Activated CD4-positive, alpha-beta T cell treated with anti-CD3 and anti-CD28 coated beads, Interleukin-2, amount 10 ng/mL, durations not matched to agents 24 days and 14 days (primary cell): ENCODE data around the gene KIAA1328. TPM values are rescaled to one million over a fixed set of nuclear protein-coding genes. Genes with fewer than 3 reads are reported as not detected.
A peak's percentile ranks its signal among the peaks of the same experiment; 100 is the strongest.

Source experiments
- DNase-seq: peaks from one replicate; pipeline ENCODE4 v3.0.0; 2022
- H3K27ac Mint-ChIP-seq: one replicate; pipeline ENCODE4 v1.8.0; 2022; ENCODE audit warnings: mild to moderate bottlenecking, mixed read lengths
- H3K27me3 Mint-ChIP-seq: one replicate; pipeline ENCODE4 v1.8.0; 2022; ENCODE audit warnings: mixed read lengths
- H3K36me3 Mint-ChIP-seq: one replicate; pipeline ENCODE4 v1.8.0; 2022; ENCODE audit warnings: low read depth, mild to moderate bottlenecking, mixed read lengths
- H3K4me1 Mint-ChIP-seq: one replicate; pipeline ENCODE4 v1.8.0; 2021; ENCODE audit warnings: mixed read lengths
- H3K4me3 Mint-ChIP-seq: one replicate; pipeline ENCODE4 v1.8.0; 2022; ENCODE audit warnings: mild to moderate bottlenecking, moderate library complexity, mixed read lengths
- H3K9me3 Mint-ChIP-seq: one replicate; pipeline ENCODE4 v1.8.0; 2021; ENCODE audit warnings: mixed read lengths
- intact Hi-C: fragments of 100-400 bp; cut with micrococcal nuclease; formaldehyde crosslinking; loops from one replicate; pipeline ENCODE4 v1.15.1; 2023
- total RNA-seq: library from RNA; stranded (reverse); gene quantifications from 2 replicates; pipeline ENCODE4 v1.2.3, GENCODE V29; 2022

KIAA1328 gene
- total RNA-seq, 1 donor from 2014 or later = 7.3 TPM

DNA sequence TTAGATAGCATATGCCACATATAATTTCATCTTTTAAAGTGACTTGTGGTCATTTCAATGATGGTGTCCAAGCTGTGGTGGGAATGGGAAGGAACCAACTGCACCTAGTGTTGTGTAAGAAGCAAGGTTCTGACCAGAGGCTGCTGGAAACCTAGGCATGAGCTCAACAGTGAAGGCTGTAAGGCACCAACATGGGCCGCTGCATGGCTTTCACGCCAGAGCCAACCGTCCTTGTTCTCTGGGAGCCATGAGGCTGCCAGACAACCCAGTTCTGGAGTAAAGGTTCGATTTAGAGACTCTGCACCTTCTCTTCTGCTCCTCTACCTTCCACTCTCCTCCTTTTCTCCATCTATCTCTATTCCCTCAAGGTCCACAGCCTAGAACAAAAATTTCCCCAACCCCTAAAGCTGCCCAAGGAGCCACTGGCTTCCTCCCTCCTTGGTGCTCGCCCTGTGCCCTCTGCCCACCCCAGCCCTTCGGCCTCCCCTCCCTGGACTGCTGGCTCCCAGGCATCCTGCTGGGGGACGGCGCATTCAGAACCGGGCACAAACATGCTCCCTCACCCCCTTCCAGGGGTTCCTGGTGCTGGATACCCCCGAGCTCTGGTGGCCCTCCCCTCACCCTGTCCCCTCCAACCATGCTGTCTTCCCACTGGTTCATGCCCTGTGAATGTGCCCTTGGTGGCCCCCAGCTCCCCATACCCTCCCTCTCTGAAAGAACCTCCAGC is 431.6 kb downstream of the KIAA1328 start:
- Mint-ChIP-seq H3K9me3 (peaks cover 3% of the 10 kb centered on the region), H3K4me1 (no peaks in the 10 kb centered on the region), H3K27me3 (peaks cover 3% of the 10 kb centered on the region), H3K36me3 (no peaks in the 10 kb centered on the region), H3K4me3 (no peak overlapping the region), H3K27ac (no peak overlapping the region)
- no peak for DNase-seq
- intact Hi-C loops = no loop called here

DNA sequence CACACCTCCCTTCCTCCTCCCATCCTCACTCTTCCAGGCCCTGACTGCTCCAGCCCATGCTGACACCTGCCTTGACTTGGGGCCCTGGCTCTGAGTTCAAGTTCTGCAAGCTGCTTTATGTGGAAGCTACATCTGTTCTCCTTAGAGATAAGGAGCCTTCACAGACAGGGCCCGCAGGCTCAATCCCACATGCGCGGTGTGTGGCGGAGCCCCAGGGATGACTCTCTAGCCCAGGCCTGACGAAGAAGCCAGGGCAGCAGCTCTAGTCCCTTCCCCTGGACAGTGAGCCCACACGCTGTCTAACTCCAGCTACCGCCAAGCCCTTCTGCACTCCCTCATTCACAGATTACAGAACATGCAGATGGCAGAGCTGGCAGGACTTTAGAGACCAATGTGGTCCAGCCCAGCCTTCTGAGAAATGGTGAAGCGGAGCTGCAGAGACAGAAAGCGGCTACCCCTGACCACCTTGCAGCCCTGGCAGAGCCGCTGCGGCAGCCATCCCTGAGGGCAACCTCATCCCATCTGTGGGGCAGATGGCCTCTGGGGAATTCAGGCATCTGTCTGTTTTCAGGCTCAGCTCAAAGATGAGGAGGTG is 432.4 kb downstream of the KIAA1328 start:
- no peaks in the 10 kb centered on the region for H3K36me3 Mint-ChIP-seq
- H3K27me3 Mint-ChIP-seq = no peaks in the 10 kb centered on the region
- H3K4me1 Mint-ChIP-seq = no peaks in the 10 kb centered on the region
- no peak overlapping the region for H3K27ac Mint-ChIP-seq
- intact Hi-C loops = no loop called here
- H3K9me3 Mint-ChIP-seq = peaks cover 3% of the 10 kb centered on the region
- DNase-seq = no peak
- no peak overlapping the region for H3K4me3 Mint-ChIP-seq

DNA sequence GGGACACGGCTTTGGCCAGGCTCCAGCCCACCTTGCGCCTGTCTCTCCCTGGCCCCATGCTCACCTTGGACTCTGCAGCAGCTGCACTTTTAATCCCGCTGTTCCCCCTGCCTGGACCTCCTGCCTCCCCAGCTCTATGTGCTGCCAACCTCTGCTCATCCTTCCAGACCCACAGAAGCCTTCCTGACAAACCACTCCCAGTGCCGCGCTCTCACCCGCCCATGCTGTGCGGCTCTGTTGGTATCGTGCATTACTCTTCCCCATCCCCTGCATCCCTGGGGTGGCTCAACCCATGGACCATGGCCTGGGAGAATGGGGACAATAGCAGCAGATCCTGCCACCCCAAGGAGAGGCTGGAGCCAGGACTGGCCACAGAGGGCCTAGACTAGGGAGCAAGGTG is 433.1 kb downstream of the KIAA1328 start:
- Mint-ChIP-seq H3K9me3 (peaks cover 3% of the 10 kb centered on the region), H3K27ac (no peak overlapping the region), H3K4me1 (no peaks in the 10 kb centered on the region), H3K36me3 (no peaks in the 10 kb centered on the region), H3K27me3 (no peaks in the 10 kb centered on the region), H3K4me3 (no peak overlapping the region)
- DNase-seq = no peak
- intact Hi-C loops = no loop called here

DNA sequence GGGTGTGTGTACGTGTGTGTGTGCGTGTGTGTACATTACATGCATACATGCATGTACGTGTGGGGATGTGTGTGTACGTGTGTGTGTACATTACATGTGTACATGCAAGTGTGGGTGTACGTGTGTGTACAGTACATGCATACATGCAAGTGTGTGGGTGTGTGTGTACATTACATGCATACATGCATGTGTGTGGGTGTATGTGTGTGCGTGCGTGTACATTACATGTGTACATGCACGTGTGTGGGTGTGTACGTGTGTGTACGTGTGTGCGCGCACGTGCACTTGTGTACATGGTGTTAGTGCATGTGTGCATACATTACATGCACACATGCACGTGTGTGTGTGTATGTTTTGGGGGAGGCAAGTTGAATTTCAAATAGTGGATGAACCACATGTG is 436.0 kb downstream of the KIAA1328 start:
- no peak for DNase-seq
- no peak overlapping the region for H3K27ac Mint-ChIP-seq
- no peaks in the 10 kb centered on the region for H3K4me1 Mint-ChIP-seq
- H3K36me3 Mint-ChIP-seq = no peaks in the 10 kb centered on the region
- intact Hi-C loops = no loop called here
- H3K9me3 Mint-ChIP-seq = peaks cover 3% of the 10 kb centered on the region
- H3K27me3 Mint-ChIP-seq = no peaks in the 10 kb centered on the region
- H3K4me3 Mint-ChIP-seq = no peak overlapping the region

DNA sequence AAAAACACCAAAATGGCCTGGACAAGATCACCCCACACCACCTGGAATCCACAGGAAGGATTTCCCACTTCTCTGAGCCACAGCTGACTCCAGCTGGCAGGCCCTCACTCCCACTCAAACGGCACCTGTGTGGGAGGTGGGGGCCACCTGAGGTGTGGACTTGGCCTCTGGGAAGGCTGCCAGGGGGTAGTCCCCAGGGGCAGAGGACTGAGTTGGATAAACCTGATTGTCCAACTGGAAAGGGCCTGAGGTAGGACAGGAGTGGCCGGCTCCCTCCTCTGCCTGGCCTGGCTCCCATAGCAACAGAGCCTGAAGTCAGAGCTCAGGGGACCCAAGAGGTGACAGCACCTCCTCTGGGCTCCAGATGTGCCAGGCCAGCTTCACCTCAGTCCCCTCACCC is 436.5 kb downstream of the KIAA1328 start:
- no peak for DNase-seq
- intact Hi-C loops = no loop called here
- H3K27me3 Mint-ChIP-seq = no peaks in the 10 kb centered on the region
- no peak overlapping the region for H3K4me3 Mint-ChIP-seq
- no peaks in the 10 kb centered on the region for H3K36me3 Mint-ChIP-seq
- no peak overlapping the region for H3K27ac Mint-ChIP-seq
- H3K9me3 Mint-ChIP-seq = peaks cover 3% of the 10 kb centered on the region
- no peaks in the 10 kb centered on the region for H3K4me1 Mint-ChIP-seq

DNA sequence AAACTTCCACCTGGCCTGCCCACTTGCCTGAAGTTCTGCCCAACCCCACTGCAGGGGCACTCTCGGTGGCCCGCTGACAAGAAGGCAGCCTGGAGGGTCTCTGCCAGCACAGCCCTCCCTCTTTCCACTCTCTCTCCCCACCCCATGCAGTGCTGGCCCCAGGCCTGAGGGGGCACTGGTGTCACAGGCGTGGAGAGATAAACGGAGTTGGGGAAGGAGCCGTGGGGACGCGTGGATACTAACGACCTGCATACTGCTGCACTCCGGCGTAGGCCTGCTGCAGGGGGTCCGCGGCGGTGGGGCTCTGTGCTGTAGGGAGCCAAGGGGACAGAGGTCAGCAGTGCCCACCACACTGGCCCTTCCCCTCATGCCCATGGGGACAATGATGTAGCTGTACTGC is 437.4 kb downstream of the KIAA1328 start:
- Mint-ChIP-seq H3K4me3 (no peak overlapping the region), H3K27me3 (no peaks in the 10 kb centered on the region), H3K36me3 (no peaks in the 10 kb centered on the region), H3K9me3 (peaks cover 3% of the 10 kb centered on the region), H3K4me1 (no peaks in the 10 kb centered on the region), H3K27ac (no peak overlapping the region)
- DNase-seq = no peak
- intact Hi-C loops = no loop called here

DNA sequence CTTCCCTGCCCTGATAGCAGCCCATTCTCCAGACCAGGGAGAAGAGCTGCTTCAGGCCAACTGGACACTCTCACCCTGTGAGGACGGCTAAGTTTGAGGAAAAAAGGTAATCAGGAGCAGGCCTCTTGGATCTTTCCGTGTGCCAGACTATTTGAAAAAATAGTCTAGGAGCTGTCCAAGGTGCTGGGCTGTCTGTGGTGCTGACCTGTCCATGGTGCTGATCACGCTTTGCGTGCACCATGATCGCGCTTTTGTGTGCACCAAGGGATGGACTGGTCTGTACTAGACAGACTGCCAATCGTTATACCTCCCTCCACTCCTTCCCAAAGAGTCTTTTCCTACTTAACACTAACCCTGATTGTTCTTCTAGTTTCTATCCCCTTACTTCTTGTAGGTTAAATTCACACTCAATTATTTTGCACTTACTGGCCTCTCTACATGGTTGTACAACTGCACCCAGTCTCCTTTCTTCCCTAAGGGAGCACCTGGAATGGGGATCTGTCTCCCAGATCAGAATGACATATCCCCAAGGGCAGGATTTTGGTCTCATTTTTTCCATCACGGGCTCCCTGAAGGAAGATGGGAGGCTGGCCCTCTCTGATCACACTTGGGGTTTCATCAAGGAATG is 441.2 kb downstream of the KIAA1328 start:
- H3K4me1 Mint-ChIP-seq = no peaks in the 10 kb centered on the region
- H3K27ac Mint-ChIP-seq = no peak overlapping the region
- no peak overlapping the region for H3K4me3 Mint-ChIP-seq
- H3K36me3 Mint-ChIP-seq = no peaks in the 10 kb centered on the region
- H3K27me3 Mint-ChIP-seq = peaks cover 4% of the 10 kb centered on the region
- H3K9me3 Mint-ChIP-seq = no peaks in the 10 kb centered on the region
- DNase-seq = peak; percentile 84
- intact Hi-C loops = no loop called here

DNA sequence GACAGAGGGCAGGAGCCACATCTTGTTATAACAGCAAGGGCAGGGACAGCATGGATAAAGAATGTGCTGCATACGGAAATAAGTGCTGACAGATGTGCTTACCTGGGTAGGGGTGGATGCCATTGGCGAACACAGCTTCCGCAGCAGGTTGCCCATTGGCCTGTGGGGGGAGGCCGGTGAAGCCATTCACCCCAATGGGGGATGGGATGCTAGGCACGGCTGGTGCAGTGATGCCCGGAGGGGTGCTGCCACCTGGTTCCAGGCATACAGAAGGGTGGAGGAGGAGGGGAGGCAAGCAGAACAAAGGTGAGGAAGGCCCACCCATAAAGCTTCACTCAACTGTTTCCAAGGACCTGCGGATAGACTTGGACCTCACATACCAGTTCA is 441.7 kb downstream of the KIAA1328 start:
- intact Hi-C loops = no loop called here
- no peak overlapping the region for H3K4me3 Mint-ChIP-seq
- no peaks in the 10 kb centered on the region for H3K4me1 Mint-ChIP-seq
- no peaks in the 10 kb centered on the region for H3K9me3 Mint-ChIP-seq
- H3K36me3 Mint-ChIP-seq = no peaks in the 10 kb centered on the region
- no peak overlapping the region for H3K27ac Mint-ChIP-seq
- peaks cover 8% of the 10 kb centered on the region for H3K27me3 Mint-ChIP-seq
- no peak for DNase-seq

DNA sequence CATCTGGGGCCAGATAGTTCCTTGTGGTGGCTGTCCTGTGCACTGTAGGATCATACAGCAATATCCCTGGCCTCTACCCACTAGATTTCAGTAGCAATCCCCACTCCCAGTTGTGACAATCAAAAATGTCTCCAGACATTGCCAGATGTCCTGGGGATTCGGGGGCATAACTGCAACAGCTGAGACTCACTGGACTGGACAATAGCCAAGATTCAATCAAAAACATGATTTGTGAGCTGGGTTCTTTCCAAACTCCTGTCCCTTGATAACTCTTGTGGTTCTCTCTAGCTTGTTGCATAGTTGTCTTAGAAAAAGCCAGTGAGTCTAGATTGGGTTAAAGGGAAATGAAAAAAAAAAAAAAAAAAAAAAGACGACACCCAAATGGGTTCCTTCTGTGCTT is 443.3 kb downstream of the KIAA1328 start:
- DNase-seq = no peak
- H3K4me3 Mint-ChIP-seq = no peak overlapping the region
- intact Hi-C loops = no loop called here
- no peaks in the 10 kb centered on the region for H3K9me3 Mint-ChIP-seq
- no peaks in the 10 kb centered on the region for H3K4me1 Mint-ChIP-seq
- no peaks in the 10 kb centered on the region for H3K36me3 Mint-ChIP-seq
- H3K27ac Mint-ChIP-seq = no peak overlapping the region
- peaks cover 12% of the 10 kb centered on the region for H3K27me3 Mint-ChIP-seq

DNA sequence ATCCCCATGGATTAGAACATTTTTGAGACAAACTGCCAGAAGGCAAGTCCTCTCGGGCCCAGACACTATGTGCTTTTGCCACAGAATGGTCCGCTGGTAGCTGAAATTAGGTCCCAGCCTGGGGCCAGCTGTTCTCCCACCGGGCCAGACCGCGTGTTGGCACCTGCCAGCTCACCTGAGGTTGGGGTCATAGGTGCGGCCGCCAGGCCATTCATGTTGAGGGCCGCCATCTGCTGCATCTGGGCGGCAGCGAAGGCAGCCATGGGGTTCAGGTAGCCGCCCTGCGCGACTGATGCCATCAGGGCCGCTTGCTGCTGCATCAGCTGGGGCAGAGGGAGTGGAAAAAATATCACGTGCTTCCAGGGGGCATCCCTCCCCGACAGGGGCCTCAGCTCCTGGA is 443.9 kb downstream of the KIAA1328 start:
- H3K4me1 Mint-ChIP-seq = no peaks in the 10 kb centered on the region
- intact Hi-C loops = no loop called here
- no peaks in the 10 kb centered on the region for H3K36me3 Mint-ChIP-seq
- peaks cover 12% of the 10 kb centered on the region for H3K27me3 Mint-ChIP-seq
- H3K27ac Mint-ChIP-seq = no peak overlapping the region
- DNase-seq = no peak
- H3K4me3 Mint-ChIP-seq = no peak overlapping the region
- H3K9me3 Mint-ChIP-seq = no peaks in the 10 kb centered on the region

DNA sequence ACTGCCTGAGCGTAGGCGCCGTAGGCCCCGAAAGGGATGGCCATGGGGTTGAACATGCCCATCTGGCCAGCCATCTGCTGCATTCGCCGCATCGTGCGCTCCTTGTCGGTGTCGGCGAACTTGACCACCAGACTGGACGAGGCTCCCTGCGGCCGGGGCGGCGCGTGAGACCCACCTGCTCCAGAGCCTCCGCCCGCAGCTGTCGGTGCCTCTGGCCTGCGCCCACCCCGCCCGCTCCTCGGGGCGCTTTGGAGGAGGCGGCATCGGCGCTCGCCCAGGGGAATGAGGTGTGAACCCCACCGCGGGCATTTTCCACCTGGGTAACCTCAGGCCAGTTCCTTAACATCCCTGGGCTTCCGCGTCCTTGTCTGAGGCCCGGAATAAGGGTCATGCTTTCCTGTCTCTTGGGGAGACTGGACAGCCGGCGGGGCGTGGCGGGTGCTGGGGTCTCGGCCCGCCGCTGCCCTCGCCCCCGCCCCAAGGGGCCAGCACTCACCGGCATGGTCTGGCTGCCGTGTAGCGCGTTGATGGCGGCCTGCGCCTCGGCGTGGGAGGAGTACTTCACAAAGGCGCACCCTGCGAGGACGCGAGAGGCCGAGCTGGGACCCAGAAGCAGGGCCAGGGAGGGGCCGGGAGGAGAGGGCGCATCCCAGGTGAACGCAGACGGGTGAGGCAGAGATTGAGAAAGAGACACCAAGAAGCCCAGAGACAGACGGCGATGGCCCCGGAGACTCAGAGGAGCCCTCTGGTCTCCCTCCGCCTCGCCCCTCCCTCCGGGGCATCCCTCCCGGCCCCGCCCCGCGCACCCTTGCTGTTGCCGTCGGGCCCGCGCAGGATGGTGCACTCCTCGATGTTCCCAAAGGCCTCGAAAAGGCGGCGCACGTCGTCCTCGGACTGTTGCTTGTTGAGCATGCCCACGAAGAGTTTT is 445.6 kb downstream of the KIAA1328 start:
- DNase-seq = no peak
- intact Hi-C loops = no loop called here
- Mint-ChIP-seq H3K36me3 (no peaks in the 10 kb centered on the region), H3K4me1 (no peaks in the 10 kb centered on the region), H3K27me3 (peaks cover 12% of the 10 kb centered on the region), H3K27ac (no peak overlapping the region), H3K9me3 (no peaks in the 10 kb centered on the region), H3K4me3 (no peak overlapping the region)

DNA sequence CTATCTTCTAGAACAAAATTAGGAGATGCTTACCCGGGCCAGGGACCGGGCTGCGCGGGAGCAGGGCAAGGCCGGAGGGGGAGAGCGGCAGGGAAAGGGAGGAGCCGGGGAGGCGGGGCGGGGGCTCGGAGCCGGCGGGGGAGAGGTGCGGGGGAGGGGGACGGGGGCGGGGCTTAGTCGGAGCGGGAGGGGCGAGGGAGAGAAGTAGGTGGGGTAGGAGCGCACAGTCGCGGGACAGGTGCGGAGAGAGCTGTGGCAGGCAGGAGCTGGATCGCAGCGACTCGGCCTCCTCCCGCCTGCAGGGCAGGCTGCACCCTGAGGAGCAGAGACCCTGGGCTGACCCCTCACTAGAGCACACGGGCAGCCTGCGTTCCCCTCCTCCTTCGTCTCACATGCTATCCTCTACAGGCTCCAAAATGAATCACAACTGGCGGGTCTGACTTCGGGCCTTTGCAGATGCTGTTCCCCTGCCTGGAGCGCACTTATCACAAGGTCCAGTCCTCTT is 446.4 kb downstream of the KIAA1328 start:
- Mint-ChIP-seq H3K4me3 (no peak overlapping the region), H3K4me1 (no peaks in the 10 kb centered on the region), H3K27ac (no peak overlapping the region), H3K36me3 (no peaks in the 10 kb centered on the region), H3K27me3 (peaks cover 12% of the 10 kb centered on the region), H3K9me3 (no peaks in the 10 kb centered on the region)
- DNase-seq = no peak
- intact Hi-C loops = no loop called here

DNA sequence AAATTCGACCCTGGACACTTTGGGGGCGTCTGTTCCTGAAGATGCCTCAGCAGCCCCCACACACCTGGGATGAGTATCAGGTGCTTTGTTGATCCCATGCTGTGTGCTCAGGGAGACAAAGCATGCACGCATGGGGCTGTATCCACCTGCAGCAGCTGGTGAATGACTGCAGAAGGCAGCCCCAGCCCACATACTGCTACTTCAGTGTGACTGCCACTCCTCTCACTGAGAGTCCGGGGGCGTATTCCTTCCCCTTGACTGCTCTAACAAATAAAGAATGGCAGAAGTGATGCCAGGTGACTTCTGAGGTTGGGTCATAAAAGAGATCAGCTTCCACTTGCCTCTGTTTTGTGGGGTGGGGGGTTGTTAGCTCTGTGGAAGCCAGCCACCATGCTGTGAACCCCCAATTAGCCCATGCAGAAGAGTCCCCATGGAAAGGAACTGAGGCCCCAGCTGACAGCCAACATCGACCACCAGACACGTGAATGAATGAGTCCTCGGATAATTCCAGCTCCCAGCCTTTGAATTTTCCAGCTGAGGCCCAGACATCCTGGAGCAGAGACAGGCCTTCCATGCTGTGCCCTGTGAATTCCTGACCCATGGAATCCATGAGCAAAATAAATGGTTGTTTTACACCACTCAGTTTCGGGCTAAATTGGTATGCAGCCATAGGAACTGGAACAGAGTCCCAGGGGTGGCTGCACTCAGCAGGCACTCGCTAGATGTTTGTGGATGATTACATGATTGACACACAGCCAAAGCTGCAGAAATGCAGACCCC is 447.4 kb downstream of the KIAA1328 start:
- no peaks in the 10 kb centered on the region for H3K9me3 Mint-ChIP-seq
- no peaks in the 10 kb centered on the region for H3K4me1 Mint-ChIP-seq
- intact Hi-C loops = no loop called here
- H3K4me3 Mint-ChIP-seq = no peak overlapping the region
- H3K27me3 Mint-ChIP-seq = peaks cover 12% of the 10 kb centered on the region
- H3K27ac Mint-ChIP-seq = no peak overlapping the region
- H3K36me3 Mint-ChIP-seq = no peaks in the 10 kb centered on the region
- no peak for DNase-seq
